Measurements from ENCODE around the gene TDP1. TPM values are rescaled to one million over a fixed set of nuclear protein-coding genes. Genes with fewer than 3 reads are reported as not detected.

TDP1 gene
- total and polyA plus RNA-seq, 2 of the 4 experiments (the other 2 are of a cell fraction) = 23.3 to 53.1 TPM

DNA sequence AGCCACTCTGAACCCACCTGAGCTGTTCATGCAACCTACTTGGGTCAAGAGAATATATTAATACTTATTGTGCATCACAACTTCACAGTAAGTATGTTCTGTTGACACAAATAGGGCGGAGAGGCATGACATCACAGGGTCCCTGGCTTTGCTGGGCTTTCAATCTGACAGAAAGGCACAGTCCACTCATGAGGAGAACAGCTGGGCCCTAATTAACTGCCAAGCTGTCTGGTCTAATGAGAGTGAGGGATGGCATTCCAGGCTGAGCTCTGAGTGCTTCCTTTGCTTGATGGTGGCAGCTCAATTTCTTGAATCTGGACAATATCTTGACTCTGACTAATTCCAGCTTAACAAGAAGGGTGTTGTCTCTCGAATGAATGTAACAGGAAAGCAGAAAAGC is 3.2 kb upstream of the TDP1 start:
- Histone ChIP-seq H2BK20ac (ENCODE audit: low read depth, low read length) (no peak overlapping the region), H3K9me3 (ENCODE audit: control insufficient read depth, insufficient read depth, low read length) (no peaks in the 10 kb centered on the region), H3K27ac (ENCODE audit: insufficient read depth, low read length) (no peak overlapping the region), H3K4me2 (ENCODE audit: low read depth, low read length) (no peak overlapping the region), H3K36me3 (ENCODE audit: control insufficient read depth, insufficient read depth, low read length) (peaks cover 3% of the 10 kb centered on the region; the same call in 1 of the 2 replicates), H3K79me1 (ENCODE audit: low read depth in 1 of 2, low read length in 2 of 2) (peaks cover 5 to 19% of the 10 kb centered on the region in 2 experiments; a peak in 3 of 4 replicates), H3K56ac (ENCODE audit: extremely low read depth, insufficient read depth, low read length) (no peak overlapping the region), H3K4ac (ENCODE audit: low read depth, low read length) (no peak overlapping the region), H3K9me1 (ENCODE audit: insufficient read depth, low read length) (0 out of 2 replicates have a peak, but pooled peaks cover 6% of the 10 kb centered on the region), H2AK5ac (ENCODE audit: low read depth, low read length) (no peak overlapping the region), H4K5ac (ENCODE audit: low read depth, low read length) (no peak overlapping the region), H3K27me3 (ENCODE audit: control insufficient read depth, insufficient read depth, low read length) (no peaks in the 10 kb centered on the region), H3K14ac (replicated peaks; ENCODE audit: low read depth, low read length) (no peak overlapping the region), H4K20me1 (ENCODE audit: insufficient read depth, low read length) (no peaks in the 10 kb centered on the region), H3K4me1 (ENCODE audit: control insufficient read depth, insufficient read depth, low read length) (peaks cover 3% of the 10 kb centered on the region; the same call in 1 of the 2 replicates), H2AFZ (replicated peaks; ENCODE audit: low read length, poor library complexity) (no peak overlapping the region), H4K8ac (ENCODE audit: low read depth in 2 of 2, low read length in 2 of 2) (no peak overlapping the region), H3K9ac (ENCODE audit: low read depth, low read length) (no peak overlapping the region), H2AK9ac (replicated peaks; ENCODE audit: low read depth, low read length, poor library complexity) (peak overlapping the region; percentile 59), H3K23ac (ENCODE audit: low read depth, low read length) (no peak overlapping the region), H3K18ac (ENCODE audit: low read depth, low read length) (no peak overlapping the region), H4K91ac (ENCODE audit: insufficient read depth, low read depth, low read length) (no peak overlapping the region), H2BK120ac (ENCODE audit: low read depth, low read length) (no peak overlapping the region), H2BK15ac (ENCODE audit: low read depth, low read length) (no peak overlapping the region), H3K4me3 (ENCODE audit: insufficient read depth, low read depth, low read length) (no peak overlapping the region), H2BK5ac (ENCODE audit: low read depth, low read length, poor library complexity, severe bottlenecking) (no peak overlapping the region)
- ATAC-seq (ENCODE audit: low read depth) (no peak), DNase-seq (no peak)
- dilution Hi-C loops (cut with HindIII; ENCODE audit: low sequenced_read_pairs, unreplicated experiment) (no loop called here), intact Hi-C loops (cut with micrococcal nuclease) (no loop called here), in situ Hi-C loops (cut with MboI; ENCODE audit: low sequenced_read_pairs) (no loop called here)
- no CpG with 5 or more reads among the region's 2 CpGs for WGBS, 2 experiments (ENCODE audit: extremely low coverage in 2 of 2, insufficient read length in 1 of 2)
- BruUV-seq (replicated peaks) = no TSS peak
- CTCF ChIA-PET = no interaction called here
- TF ChIP-seq FOS (IDR thresholded peaks at IDR 0.05; ENCODE audit: low read depth, low read length) (no peak), CHD1 (IDR thresholded peaks at IDR 0.05; ENCODE audit: low read depth, low read length) (no peak), CEBPB (IDR thresholded peaks at IDR 0.05; ENCODE audit: low read depth, low read length) (no peak), NFE2L2 (IDR thresholded peaks at IDR 0.05; ENCODE audit: low read depth, low read length) (no peak), BHLHE40 (IDR thresholded peaks at IDR 0.05; ENCODE audit: low read depth, low read length) (no peak), SMC3 (IDR thresholded peaks at IDR 0.05; ENCODE audit: low read depth, low read length) (no peak), RFX5 (IDR thresholded peaks at IDR 0.05; ENCODE audit: low read depth, low read length) (no peak)
- TF ChIP-seq, protein P1, sequence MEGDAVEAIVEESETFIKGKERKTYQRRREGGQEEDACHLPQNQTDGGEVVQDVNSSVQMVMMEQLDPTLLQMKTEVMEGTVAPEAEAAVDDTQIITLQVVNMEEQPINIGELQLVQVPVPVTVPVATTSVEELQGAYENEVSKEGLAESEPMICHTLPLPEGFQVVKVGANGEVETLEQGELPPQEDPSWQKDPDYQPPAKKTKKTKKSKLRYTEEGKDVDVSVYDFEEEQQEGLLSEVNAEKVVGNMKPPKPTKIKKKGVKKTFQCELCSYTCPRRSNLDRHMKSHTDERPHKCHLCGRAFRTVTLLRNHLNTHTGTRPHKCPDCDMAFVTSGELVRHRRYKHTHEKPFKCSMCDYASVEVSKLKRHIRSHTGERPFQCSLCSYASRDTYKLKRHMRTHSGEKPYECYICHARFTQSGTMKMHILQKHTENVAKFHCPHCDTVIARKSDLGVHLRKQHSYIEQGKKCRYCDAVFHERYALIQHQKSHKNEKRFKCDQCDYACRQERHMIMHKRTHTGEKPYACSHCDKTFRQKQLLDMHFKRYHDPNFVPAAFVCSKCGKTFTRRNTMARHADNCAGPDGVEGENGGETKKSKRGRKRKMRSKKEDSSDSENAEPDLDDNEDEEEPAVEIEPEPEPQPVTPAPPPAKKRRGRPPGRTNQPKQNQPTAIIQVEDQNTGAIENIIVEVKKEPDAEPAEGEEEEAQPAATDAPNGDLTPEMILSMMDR (conservative IDR thresholded peaks at IDR 0.05; ENCODE audit: low read depth, low read length) = no peak
- POLR2A ChIA-PET (ENCODE audit: unreplicated experiment) = no interaction called here
